GM21526 (cell line): Measurements from ENCODE around the gene PAWR.
"Not testable (repeated sequence)": the region's sequence is repeated elsewhere in the genome, so short reads cannot be mapped to it uniquely, and the experiment has no call there.

Experiments
- ATAC-seq: cut with Tn5 transposase; IDR thresholded peaks from one replicate; pipeline ENCODE4 v1.9.1; 2021; ENCODE audit warnings: moderate library complexity; ENCODE audit not compliant: unreplicated experiment, low FRiP score

PAWR gene

DNA sequence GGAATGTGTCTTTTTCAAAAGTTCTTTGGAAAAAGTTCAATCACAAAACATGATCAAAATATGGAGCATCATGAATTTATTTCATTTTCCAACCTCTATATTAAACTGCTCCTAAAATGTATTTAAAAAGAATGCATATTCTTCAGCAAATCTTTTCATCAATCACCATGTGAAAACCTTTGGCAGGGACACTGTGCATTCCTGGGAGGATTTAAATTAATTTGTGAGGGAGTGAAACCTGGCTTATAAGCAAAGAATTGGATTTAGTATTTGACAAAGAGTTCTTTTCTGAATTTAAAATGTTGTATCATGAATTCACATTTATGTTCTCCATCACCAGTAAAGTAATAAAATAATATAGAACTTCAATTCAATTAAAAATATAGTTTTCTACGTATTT lies 38.2 kb downstream of the PAWR start:
- ATAC-seq = no peak

DNA sequence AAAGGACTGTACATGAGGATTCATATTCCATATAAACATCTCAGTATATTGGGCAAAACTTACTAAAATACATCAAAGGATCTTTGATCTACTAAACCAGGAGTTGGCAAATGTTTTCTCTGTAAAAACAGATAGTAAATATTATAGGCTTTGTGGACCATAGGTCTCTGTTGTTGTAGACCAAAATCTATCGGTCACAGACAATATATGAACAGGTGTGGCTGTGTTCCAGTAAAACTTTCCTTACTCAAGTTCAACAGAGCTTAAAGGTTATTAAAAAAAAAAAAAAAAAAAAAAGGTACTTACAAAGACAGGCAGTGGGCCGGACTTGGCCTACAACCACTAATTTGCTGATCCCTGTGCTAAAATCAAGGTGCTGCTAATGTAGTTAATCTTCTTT lies 40.3 kb downstream of the PAWR start:
- ATAC-seq = no peak

DNA sequence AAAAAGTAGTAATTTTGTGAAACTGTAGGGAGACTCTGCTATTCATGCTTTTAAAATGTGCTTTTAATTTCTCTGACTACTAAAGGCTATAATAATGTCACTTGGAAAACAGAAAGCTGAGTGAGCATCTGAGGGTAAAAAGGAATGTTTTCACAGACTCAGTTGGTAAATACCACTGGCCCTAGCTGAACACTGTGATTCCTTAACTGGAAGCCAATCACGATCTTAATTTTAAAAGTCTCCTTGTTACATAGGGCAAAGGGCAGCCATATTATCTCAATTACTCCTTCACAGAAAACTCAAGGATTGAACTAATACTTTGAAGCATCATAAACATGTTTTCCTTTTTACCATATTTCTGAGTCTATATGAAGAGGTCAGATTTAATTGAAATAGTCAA lies 41.9 kb downstream of the PAWR start:
- ATAC-seq = no peak

DNA sequence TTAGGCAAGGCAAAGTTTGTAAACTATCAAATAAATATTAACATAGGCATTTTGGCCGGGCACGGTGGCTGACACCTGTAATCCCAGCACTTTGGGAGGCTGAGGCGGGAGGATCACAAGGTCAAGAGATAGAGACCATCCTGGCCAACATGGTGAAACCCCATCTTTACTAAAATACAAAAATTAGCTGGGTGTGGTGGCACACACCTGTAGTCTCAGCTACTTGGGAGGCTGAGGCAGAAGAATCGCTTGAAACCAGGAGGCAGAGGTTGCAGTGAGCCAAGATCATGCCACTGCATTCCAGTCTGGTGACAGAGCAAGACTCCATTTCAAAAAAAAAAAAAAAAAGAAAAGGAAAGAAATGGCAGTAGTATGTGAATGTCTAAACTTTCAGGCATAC lies 43.9 kb downstream of the PAWR start:
- not testable (repeated sequence) for ATAC-seq

DNA sequence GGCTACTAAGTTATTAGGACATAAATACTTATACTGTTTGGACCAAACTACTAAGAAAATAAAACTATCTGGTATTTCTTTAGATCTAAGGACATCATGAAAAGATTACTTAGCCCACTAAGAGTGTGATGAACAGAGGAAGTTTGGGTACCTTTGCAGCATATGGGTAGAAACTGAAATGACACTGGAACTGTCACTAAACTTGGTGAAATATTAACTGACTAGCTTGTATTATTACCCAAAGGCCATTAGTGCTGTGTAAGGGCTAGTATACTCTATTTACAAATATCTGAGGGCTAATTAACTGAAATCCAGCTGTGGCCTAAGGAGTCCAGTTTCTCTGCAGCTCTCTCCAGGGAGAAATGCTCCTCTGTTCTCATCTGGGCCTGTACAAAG lies 45.5 kb downstream of the PAWR start:
- ATAC-seq = no peak

DNA sequence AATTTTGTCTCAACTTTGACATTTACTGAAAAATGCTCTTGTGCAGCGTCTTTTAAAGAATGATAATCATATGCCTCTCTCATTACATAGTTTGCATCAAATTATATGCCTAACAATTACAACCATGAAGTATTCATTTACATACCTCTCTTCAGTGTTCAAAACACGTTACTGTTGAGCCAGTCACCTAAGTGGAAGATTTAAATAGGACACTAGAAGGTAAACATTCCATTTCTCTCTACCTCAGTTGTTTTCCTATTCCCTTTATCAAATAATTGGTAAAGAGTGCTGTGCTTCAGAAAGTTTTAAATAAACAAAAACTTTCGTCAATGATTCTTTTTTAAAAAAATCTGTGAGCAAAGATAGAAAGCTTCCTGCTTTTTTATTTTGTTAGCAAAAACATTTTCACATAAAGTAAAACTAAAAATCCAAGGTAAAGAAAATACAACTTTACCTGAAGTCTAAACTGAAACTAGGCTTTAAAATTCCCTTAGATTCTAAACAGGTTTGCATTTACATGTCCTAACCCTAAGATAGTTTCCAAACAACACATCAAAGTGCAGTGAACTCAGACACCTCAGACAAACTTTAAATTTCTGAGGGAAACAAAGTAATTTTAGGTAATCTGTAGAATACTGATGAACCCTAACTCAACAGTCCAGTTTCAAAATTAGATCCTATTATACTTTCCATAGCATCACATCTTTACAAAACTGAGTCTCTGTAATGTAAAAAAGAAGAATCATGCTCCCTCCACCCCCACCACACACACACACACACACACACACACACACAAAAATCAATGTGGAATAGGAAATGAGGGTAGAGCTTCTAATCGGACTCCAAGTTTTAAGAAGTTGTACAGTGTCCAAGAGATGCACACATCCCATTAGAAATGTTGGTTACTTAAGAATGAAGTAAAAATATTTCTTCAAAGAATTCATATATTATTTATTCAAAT lies 46.2 kb downstream of the PAWR start:
- ATAC-seq = no peak

DNA sequence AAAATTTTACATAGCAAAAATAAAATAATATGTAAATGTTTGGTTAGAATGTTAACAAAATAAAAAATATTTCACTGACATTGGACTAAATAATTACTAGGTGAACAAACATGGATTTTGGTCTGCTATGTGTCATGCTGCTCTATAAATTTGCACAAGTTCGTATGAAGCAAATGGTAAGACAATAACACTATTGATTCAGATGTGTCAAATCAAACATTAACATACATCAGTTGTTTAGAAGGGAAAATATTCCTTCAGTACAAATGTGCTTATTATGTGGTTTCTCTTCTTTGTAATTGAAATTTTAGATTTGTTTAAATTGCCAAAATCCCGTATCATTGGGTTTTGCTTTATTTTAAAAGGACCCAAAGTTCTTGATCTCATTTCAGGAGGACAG lies 46.9 kb downstream of the PAWR start:
- no peak for ATAC-seq

DNA sequence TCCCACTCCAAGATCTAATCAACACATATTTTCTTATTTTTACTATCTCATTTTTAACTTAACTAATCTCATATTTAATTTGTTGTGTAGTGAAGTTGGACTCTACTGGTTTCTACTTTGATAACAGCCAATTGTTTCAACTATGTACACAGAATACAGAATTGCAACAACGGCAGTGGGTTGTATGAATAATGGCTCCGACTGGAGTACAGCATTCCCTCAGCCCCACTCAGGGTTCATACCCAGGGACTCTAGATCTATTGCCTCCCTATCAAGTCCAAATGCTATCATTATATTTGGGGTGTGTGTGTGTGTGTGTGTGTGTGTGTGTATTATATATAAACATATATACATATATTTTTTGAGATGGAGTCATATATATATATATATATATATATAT lies 52.3 kb downstream of the PAWR start:
- ATAC-seq = no peak

DNA sequence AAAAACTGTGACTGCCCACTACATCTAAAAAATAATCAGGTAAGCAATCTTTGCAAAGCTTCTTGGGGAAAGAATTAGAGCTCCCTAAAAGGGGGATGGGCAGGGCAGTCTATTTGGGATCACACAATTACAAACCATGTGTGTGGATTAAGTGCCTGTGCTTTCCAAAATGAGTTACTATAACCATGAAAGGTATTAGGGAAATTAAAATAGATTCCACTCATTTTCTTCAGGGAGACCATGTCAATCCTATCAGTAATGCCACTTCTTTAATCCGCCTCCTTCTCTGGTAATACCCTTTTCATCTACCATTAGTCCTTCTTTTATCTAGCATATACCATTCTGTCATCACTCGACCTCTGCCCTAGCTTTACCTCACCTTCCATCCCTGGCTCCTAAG lies 53.7 kb downstream of the PAWR start:
- no peak for ATAC-seq

DNA sequence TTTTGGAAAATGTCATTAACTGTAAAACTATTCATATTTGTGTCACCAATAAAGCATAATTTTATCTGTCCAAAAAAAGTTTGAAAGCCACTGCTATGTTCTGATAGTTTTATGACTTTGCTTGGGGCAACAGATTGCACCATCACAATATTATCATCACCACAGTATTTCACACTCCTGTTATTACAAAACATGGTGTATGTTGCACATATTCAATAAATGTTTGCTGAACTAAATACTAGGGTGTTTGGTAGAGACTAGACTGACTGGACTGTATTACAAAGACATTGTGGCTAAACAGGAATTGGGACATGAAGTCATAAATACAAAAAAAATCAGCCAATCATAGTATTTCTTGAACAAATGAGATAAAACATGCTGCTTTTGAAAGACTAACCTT lies 55.1 kb downstream of the PAWR start:
- no peak for ATAC-seq

DNA sequence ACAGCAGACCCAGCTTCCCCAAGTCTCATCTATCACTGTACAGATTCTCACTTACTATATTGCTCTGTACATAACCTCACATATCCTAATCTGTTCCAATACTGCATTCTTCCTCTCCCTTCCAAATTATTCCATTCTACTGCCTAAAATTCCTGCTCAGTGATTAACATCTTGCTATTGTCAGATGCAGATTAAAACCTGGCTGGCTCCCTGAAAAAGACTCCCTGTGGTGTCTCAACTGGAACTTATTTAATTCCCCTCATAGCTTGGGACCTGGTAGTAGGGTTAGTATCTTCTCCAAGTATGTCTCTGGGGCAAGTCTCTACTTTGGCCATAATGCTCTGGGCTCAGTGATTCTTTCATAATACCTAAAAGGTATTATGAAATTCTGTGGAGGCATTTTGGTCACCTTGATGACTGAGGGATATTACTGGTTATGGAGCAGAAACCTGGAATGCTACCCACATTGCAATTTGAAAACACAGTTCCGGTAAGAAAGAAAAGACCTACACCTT lies 55.8 kb downstream of the PAWR start:
- ATAC-seq = no peak

DNA sequence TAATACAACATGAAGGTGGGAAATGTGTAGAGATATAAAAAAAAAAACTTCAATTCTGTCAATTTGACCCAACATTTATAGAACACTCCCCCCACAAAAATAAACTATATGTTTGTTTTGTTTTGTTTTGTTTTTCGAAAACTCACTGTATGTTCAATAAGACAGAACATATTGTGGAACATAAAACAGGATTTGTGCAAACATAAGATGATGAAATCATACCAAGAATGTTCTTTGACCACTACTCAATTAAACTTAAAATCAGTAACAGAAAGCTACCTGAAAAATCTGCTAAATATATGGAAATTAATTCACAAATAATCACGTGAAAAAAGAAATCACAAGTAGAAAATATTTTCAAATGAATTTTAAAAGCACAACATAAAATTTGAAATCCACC lies 61.2 kb downstream of the PAWR start:
- ATAC-seq = no peak

DNA sequence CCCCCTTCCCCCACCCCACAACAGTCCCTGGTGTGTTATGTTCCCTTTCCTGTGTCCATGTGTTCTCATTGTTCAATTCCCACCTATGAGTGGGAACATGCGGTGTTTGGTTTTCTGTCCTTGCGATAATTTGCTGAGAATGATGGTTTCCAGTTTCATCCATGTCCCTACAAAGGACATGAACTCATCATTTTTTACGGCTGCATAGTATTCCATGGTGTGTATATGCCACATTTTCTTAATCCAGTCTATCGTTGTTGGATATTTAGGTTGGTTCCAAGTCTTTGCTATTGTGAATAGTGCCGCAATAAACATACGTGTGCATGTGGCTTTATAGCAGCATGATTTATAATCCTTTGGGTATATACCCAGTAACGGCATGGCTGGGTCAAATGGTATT lies 64.0 kb downstream of the PAWR start:
- not testable (repeated sequence) for ATAC-seq

DNA sequence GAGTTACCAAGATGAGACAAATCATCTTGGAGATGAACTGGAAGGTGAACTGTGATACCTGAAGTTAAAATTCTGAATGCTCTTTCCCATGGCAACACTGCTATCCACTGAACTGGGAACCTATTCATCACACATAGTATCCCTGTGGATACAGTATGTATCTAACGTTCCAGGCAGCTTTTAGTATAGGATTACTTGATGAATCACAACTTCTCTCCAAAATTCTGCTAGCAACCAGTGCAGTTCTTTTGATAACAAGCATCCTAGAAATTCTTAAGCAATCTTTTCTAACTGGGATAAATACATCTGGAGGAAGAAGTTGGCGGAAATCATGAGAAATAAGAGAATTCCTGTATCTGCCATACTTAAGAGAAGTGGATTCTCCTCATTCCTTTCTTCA lies 66.4 kb downstream of the PAWR start:
- ATAC-seq = no peak

DNA sequence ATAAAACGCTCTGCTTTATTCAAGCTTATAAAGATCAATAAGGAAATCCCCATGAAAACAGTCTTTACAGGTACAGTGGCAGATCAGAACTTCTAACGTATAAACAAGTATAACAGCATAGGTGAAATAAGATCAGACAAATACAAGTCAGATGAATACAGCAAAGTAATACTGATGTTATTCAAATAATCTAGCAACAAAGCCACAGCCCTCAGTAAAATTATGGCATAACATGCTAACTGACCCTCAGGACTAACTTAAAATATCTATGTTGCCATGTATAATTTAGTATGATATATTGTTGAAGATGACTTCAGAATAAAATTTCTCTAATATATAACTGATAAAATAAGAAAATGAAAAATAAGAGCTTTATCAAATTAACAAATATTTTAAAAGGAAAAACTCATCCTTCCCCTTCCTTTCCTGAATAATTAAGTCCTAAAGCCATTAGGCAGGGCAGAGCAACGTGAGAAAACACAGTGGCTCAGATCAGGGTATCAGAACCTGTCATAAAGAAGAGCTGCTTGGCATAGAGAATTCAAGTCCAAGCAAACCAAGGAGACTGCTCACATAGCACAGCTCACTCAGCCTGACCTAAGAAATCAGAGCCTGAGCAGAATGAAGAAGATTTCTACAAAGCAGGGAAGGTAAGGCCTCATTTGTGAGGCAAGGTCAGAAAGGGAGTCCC lies 70.7 kb downstream of the PAWR start:
- no peak for ATAC-seq

DNA sequence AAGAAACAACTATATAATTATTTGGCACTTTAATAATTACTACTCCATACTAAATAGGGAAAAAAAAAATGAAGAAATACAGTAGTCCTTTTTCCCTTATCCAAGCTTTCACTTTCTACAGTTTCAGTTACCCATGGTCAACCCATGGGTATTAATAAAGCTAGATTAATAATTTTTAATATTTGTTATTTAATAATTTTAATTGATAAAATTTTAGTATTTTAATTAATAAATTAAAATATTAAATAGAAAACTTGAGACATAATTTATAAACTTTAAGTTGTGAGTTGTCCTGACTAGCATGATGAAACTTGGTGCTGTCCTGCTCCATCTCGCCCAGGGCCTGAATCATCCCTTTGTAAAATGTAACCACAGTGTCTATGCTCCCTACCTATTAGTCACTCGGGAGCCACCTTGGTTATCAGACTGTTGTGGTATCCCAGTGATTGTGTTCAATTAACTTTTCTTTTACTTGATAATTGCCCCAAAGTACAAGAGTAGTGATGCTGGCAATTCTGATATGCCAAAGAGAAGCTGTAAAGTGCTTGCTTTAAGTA lies 71.8 kb downstream of the PAWR start:
- ATAC-seq = no peak

DNA sequence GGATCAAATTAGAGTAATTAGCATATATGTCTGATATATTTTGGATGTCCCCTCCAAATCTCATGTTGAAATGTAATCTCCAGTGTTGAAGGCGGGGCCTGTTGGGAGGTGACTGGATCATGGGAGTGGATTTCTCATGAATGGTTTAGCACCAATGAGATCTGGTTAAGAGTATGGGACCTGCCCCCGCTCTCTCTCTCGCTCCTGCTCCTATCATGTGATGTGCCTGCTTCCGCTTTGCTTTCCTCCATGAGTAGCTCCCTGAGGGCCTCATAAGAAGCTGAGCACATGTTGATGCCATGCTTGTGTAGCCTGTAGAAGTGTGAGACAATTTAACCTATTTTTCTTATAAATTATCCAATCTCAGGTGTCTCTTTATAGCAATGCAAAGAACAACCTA lies 73.1 kb downstream of the PAWR start:
- no peak for ATAC-seq

DNA sequence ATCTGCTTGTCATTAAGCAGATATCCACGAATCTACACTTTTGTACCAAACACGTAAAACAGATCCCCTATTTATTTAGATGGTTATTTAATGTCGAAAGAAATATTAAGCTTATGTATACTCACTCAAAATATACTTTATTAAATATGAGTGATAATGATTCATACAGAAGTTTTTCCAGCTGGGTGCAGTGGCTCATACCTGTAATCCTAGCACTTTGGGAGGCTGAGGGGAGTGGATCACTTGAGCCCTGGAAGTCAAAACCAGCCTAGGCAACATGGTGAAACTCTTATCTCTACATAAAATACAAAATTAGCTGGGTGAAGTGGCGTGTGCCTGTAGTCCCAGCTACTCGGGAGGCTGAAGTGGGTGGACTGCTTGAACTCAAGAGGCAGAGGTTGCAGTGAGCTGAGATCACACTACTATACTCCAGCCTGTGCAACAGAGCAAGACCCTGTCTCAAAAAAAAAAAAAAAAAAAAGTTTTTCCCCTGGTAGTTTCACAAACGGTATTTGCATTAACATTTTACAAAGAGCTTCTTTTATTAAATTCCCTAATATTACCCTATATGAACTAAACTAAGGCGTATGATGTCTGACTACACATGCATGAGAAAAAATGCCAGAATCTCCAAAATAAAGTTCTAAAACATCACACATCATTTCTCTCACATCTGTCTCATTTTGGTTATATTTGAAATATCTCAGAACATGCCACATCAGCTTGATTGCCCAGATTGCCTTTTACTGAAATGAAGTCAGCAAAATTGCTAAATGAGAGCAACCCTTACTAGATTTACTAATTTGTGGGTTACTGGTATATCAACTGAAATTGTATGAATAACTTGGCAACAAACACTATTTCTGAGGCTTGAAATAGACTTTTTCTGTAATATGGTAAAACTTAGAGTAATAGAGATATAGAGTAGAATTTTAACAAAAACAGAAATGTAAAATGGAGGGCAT lies 74.9 kb downstream of the PAWR start:
- peak; percentile 68 for ATAC-seq

DNA sequence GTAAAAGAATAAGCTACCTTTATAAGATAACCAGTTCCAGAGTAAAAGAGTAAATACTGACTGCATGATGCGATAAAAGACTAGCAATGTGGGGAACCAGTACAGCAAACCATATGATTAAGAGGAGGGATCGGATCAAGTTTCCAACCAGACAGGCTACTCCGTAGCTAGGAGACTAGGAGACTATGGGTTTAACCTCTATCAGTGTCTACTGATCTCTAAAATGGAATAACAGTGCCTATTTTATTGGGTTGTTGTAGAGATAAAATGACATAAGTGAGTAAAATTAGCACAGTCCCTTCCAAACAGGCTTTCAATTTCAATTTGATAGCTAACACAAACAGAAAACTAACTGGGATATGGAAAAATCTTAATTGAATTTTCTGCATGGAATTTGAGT lies 76.0 kb downstream of the PAWR start:
- no peak for ATAC-seq

DNA sequence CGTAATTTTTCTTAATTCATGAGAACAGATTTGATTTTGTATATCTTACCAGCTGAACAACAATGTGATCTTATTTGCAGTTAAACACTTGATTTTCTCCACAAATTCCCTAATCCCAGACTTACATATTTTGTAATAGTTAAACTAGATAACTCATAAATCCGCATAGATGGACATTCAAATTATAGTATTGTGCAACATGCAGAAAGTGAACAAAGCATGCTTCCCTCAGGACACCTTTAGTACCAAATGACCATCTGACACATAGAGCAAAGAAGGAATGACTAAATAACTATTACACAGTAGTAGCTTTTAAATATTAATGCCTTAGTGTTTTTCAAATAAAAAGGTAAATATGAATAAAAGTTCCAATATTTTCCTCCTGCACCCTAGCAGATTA lies 88.9 kb downstream of the PAWR start:
- ATAC-seq = no peak
